Prostate gland (tissue), 2 donors: Measurements from ENCODE around the gene CFDP1.

Source experiments
- POLR2A ChIP-seq: fragments of 450-650 bp; IDR thresholded peaks from one replicate; pipeline ENCODE4 v1.6.1; 2016; ENCODE audit warnings: antibody characterized with exemption, mild to moderate bottlenecking
- POLR2AphosphoS5 ChIP-seq: sonication (generic); formaldehyde crosslinking; IDR thresholded peaks from one replicate; pipeline ENCODE4 v1.6.1; 2017; ENCODE audit warnings: antibody characterized with exemption
- TF ChIP-seq, protein P1 (sequence below), 4 experiments: fragments of 200-600 bp in 2 of 4; fragments of 450-650 bp in 2 of 4; sonication (generic) in 2 of 4; IDR thresholded peaks; 1 replicate in 3 of 4; 2 replicates in 1 of 4; pipeline ENCODE4 v1.5.1; 2016 to 2019; ENCODE audit warnings: antibody characterized with exemption in 4 of 4, mild to moderate bottlenecking in 2 of 4, moderate library complexity in 2 of 4

DNA sequence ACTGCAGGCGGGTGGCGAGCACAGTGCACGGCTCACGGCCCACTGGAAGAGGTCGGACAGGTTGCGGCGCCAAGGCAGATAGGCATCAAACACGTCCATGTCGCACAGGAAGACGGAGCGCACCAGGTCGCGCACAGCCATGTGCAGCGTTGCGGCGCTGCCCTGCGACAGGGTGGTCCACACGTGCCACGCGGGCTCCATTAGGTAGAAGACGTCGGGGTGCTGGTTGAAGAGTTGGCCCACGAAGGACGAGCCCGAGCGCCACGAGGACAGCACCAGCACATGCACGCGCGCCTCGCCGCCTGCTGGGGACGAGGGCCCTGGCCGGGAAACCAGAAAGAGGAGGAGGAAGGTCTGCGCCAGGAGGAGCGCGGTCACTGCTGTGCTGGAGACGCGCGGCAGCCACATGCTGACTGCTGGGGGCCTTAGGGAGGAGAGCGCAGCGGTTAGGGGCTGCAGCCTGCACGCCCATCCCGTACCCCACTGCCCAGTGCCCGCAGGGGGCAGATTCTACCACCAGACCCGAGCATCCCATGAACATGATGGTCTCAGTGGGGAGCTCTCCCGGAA lies 46.2 kb upstream of the CFDP1 start:
- TF ChIP-seq, protein P1, sequence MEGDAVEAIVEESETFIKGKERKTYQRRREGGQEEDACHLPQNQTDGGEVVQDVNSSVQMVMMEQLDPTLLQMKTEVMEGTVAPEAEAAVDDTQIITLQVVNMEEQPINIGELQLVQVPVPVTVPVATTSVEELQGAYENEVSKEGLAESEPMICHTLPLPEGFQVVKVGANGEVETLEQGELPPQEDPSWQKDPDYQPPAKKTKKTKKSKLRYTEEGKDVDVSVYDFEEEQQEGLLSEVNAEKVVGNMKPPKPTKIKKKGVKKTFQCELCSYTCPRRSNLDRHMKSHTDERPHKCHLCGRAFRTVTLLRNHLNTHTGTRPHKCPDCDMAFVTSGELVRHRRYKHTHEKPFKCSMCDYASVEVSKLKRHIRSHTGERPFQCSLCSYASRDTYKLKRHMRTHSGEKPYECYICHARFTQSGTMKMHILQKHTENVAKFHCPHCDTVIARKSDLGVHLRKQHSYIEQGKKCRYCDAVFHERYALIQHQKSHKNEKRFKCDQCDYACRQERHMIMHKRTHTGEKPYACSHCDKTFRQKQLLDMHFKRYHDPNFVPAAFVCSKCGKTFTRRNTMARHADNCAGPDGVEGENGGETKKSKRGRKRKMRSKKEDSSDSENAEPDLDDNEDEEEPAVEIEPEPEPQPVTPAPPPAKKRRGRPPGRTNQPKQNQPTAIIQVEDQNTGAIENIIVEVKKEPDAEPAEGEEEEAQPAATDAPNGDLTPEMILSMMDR (IDR thresholded peaks at IDR 0.05), result no peak
- no peak for TF ChIP-seq POLR2A
- no peak for TF ChIP-seq POLR2AphosphoS5
